ENCODE data around the gene ATP8A2. TPM values are rescaled to one million over a fixed set of nuclear protein-coding genes. Genes with fewer than 3 reads are reported as not detected.

Gene ATP8A2
- total and polyA plus RNA-seq, 9 donors, result 0.23 to 0.95 (median 0.35) TPM

DNA sequence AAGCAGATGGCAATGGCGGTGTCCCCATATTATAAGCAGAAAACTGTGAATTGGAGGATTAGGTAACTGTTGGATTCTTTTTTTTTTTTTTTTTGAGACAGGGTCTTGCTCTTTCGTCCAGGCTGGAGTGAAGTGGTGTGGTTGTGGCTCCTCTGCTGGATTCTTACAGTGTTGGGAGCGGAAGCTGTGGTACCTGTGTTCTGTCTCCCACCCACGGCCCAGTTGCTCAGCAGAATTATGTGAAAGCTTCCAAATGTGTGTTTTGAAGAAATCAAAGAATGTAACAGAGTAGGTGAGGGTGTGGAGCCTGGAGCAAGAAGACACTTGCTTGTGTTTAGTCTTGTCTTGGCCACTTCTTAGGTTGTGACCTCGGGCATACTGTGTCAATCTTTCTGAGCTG lies 384.5 kb downstream of the ATP8A2 start:
- no peaks in the 10 kb centered on the region for H3K36me3 ChIP-seq
- intact Hi-C loops (cut with DNase I), result no loop called here
- H3K27ac ChIP-seq, result no peak overlapping the region
- H3K4me1 ChIP-seq (ENCODE audit: insufficient read depth), result no peaks in the 10 kb centered on the region
- TF ChIP-seq, protein P1, sequence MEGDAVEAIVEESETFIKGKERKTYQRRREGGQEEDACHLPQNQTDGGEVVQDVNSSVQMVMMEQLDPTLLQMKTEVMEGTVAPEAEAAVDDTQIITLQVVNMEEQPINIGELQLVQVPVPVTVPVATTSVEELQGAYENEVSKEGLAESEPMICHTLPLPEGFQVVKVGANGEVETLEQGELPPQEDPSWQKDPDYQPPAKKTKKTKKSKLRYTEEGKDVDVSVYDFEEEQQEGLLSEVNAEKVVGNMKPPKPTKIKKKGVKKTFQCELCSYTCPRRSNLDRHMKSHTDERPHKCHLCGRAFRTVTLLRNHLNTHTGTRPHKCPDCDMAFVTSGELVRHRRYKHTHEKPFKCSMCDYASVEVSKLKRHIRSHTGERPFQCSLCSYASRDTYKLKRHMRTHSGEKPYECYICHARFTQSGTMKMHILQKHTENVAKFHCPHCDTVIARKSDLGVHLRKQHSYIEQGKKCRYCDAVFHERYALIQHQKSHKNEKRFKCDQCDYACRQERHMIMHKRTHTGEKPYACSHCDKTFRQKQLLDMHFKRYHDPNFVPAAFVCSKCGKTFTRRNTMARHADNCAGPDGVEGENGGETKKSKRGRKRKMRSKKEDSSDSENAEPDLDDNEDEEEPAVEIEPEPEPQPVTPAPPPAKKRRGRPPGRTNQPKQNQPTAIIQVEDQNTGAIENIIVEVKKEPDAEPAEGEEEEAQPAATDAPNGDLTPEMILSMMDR (IDR thresholded peaks at IDR 0.05), result no peak
- WGBS, 3 donors, result 92 to 93% (median 93%) methylated on average over 5 of the region's 5 CpGs
- no peak overlapping the region for H3K4me3 ChIP-seq
- DNase-seq, result no peak
- H3K27me3 ChIP-seq, result no peaks in the 10 kb centered on the region
- no peaks in the 10 kb centered on the region for H3K9me3 ChIP-seq

DNA sequence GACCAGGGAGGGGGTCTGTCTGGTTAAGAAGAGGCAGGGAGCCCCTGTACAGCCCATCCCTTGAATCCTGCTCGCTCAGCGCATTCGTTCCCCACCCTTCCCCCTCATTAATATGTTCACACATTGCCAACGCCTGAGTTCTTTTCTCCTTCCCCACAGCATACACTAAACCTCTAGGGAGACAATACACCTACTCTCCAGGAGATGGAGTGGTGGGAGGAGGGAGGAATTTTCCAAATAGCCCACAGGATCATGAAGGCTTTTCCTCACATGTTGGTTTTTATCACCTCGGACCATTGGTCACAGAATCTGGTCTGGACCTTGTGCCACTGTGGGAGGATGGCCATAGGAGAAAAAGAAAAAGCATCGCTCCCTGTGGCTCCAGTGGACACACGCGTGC lies 385.1 kb downstream of the ATP8A2 start:
- intact Hi-C loops (cut with DNase I), result no loop called here
- Histone ChIP-seq H3K4me1 (ENCODE audit: insufficient read depth) (no peaks in the 10 kb centered on the region), H3K9me3 (no peaks in the 10 kb centered on the region), H3K4me3 (no peak overlapping the region), H3K36me3 (no peaks in the 10 kb centered on the region), H3K27ac (no peak overlapping the region), H3K27me3 (no peaks in the 10 kb centered on the region)
- no peak for TF ChIP-seq EP300 (IDR thresholded peaks at IDR 0.05)
- no peak for TF ChIP-seq POLR2A (IDR thresholded peaks at IDR 0.05)
- TF ChIP-seq, protein P1 (IDR thresholded peaks at IDR 0.05), result no peak
- no peak for DNase-seq
- 88 to 92% (median 91%) methylated on average over 8 of the region's 8 CpGs for WGBS, 3 donors

DNA sequence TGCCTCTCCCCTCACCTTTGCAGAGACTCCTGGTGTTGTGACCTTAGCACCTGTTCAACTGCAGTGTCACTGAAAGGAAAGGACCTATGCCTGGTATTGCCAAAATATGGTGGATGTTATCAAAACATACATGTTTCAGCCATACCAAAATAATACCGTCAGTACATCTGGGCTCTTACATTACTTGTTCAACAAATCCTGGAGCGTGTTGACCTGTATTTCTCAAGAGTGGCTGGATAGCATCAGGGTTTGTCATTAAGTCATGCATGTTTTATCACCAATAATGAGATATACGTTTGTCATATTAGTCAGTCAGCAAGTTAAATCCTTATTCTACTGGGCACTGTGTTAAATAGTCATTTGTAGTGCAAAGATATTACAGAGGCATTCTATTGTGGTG lies 389.3 kb downstream of the ATP8A2 start:
- TF ChIP-seq POLR2A (IDR thresholded peaks at IDR 0.05) (no peak), EP300 (IDR thresholded peaks at IDR 0.05) (no peak)
- TF ChIP-seq, protein P1 (IDR thresholded peaks at IDR 0.05), result no peak
- Histone ChIP-seq H3K4me1 (ENCODE audit: insufficient read depth) (no peaks in the 10 kb centered on the region), H3K27me3 (no peaks in the 10 kb centered on the region), H3K27ac (no peak overlapping the region), H3K36me3 (no peaks in the 10 kb centered on the region), H3K4me3 (no peak overlapping the region), H3K9me3 (no peaks in the 10 kb centered on the region)
- intact Hi-C loops (cut with DNase I), result no loop called here
- WGBS, 3 donors, result 53 to 68% (median 60%) methylated on average over 3 of the region's 3 CpGs
- DNase-seq, result no peak

DNA sequence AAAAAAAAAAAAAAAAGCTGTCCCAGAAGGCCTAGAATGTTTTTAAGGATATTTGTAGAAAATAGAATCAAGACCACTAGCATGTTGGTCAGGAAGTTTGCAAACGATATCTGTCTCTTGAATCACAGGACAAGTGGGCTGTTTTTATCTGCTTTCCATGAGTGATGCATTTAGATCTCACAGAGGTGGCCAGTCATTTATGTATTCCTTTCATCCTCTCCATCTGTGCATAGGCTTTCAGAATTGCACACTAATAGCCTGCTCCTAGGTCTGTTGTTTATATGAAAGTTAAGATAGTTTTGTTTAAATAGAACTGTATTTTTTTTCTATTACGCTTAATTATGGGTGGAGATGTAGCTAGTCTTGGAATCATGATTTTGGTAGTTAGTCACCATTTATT lies 390.5 kb downstream of the ATP8A2 start:
- Histone ChIP-seq H3K9me3 (no peaks in the 10 kb centered on the region), H3K36me3 (no peaks in the 10 kb centered on the region), H3K4me1 (ENCODE audit: insufficient read depth) (no peaks in the 10 kb centered on the region), H3K4me3 (no peak overlapping the region), H3K27me3 (no peaks in the 10 kb centered on the region), H3K27ac (no peak overlapping the region)
- DNase-seq, result no peak
- WGBS, 3 donors, result 59 to 79% (median 77%) methylated on average over 2 of the region's 2 CpGs
- intact Hi-C loops (cut with DNase I), result no loop called here
- TF ChIP-seq EP300 (IDR thresholded peaks at IDR 0.05), result no peak

DNA sequence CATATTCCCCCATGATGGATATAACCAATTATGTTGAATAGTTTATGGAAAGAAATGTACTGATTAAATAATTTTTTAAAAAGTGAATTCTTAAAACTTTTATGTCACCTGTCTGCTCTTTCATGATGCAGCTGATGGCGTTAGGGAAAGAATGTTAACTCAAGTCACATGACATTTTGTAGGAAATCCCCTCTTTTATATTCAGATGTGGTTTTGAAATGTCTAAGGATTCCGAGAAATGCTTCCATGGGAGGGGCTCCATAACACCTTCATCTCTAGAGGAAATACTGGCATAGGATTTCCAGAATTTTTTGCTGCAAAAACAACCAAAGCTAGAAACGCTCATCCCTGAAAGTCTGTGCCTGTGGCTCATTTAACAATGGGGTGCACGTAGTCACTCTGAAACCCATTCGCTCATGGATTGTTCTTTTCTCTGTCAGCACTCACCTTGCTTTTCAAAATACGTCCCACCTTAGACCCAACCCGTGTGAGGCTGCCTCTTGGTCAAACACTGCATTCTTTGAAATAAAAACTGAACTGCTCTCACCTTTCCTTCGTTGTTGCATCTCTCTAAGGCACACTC lies 391.1 kb downstream of the ATP8A2 start:
- Histone ChIP-seq H3K27me3 (no peaks in the 10 kb centered on the region), H3K4me3 (no peak overlapping the region), H3K36me3 (no peaks in the 10 kb centered on the region), H3K4me1 (ENCODE audit: insufficient read depth) (no peaks in the 10 kb centered on the region), H3K9me3 (no peaks in the 10 kb centered on the region), H3K27ac (no peak overlapping the region)
- 75 to 86% (median 76%) methylated on average over 7 to 8 of the region's 8 CpGs for WGBS, 3 donors
- no peak for TF ChIP-seq POLR2A (IDR thresholded peaks at IDR 0.05)
- TF ChIP-seq EP300 (IDR thresholded peaks at IDR 0.05), result no peak
- TF ChIP-seq, protein P1 (IDR thresholded peaks at IDR 0.05), result no peak
- intact Hi-C loops (cut with DNase I), result no loop called here
- DNase-seq, result no peak
